ENCODE results near the gene NOC2L. TPM values are rescaled to one million over a fixed set of nuclear protein-coding genes. Genes with fewer than 3 reads are reported as not detected.
"Not testable (repeated sequence)": the region's sequence is repeated elsewhere in the genome, so short reads cannot be mapped to it uniquely, and the experiment has no call there.

The NOC2L gene
- total RNA-seq, 1 donor from 2014 or later = 192 TPM

DNA sequence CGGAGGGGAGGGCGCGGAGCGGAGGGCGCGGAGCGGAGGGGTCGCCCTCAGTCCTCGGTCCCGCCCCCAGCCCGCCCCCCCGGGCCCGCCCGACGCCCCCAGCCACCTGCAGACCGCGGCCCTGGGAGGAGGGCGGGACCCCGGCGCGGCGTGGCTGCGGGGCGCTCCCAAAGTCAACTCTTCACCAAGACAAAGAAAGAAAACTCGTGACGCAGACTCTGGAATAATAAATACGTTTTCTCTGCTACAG, 39.6 kb upstream of the NOC2L start:
- Mint-ChIP-seq H3K36me3 (ENCODE audit: low read depth) (no peaks in the 10 kb centered on the region), H3K4me3 (no peak overlapping the region), H3K27ac (no peak overlapping the region), H3K9me3 (no peaks in the 10 kb centered on the region), H3K4me1 (peaks cover 5% of the 10 kb centered on the region), H3K27me3 (peaks cover 32% of the 10 kb centered on the region)
- intact Hi-C loops (cut with micrococcal nuclease) = no loop called here
- DNase-seq = no peak

DNA sequence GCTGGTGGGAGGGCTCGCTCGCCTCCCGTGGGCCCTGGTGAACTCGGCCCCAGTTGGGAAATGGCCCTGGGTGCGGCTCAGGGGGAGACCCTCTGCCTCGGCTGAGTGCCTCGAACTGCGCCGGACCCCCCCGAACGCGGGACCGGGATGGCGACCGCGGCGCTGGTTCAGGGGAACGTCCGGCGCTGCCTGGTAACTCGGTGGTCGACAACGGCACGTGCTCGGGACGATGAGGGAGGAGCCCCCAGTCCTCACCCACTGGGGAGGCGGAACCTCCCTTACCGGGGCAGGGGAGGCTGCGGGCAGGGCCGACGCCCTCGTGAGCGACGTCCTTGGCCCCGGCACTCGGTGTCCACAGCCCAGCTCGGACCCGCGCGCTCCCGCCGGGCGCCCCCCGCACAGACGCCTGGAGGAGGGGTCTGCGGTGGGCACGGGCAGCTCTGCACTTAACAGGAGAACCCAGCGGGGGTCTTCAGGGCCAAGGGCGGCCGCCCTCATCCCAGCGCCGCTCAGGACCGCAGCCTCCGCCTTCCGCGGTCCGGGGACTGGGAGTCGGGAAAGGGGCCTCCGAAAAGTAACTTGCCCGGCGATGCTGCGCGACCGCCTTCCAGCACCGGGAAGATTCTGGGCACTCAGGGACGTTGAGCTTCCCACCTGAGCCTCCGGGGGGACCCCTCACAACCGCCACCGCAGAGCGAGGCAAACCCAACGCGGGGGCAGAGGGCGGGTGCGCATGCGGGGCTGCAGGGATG, 39.1 kb upstream of the NOC2L start:
- Mint-ChIP-seq H3K27me3 (peaks cover 30% of the 10 kb centered on the region), H3K36me3 (ENCODE audit: low read depth) (no peaks in the 10 kb centered on the region), H3K4me3 (no peak overlapping the region), H3K4me1 (peaks cover 5% of the 10 kb centered on the region), H3K9me3 (no peaks in the 10 kb centered on the region), H3K27ac (no peak overlapping the region)
- intact Hi-C loops (cut with micrococcal nuclease) = no loop called here
- no peak for DNase-seq

DNA sequence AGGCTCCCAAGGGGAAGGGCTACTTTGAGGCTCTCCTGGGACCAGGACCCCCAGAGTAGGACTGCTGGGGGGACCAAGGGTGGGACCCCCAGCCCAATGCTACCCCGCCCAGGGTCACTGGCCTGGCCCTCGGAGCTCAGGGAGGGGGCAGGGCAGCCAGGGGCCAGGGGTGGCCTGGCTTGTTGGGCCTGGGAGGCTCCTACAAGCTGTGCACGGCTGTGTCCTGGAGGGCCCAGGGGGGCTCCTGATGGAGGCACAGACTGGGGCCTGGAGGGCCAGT, 38.6 kb upstream of the NOC2L start:
- DNase-seq = no peak
- Mint-ChIP-seq H3K27me3 (peaks cover 28% of the 10 kb centered on the region), H3K36me3 (ENCODE audit: low read depth) (no peaks in the 10 kb centered on the region), H3K4me1 (peaks cover 6% of the 10 kb centered on the region), H3K9me3 (no peaks in the 10 kb centered on the region), H3K4me3 (no peak overlapping the region), H3K27ac (no peak overlapping the region)
- intact Hi-C loops (cut with micrococcal nuclease) = no loop called here

DNA sequence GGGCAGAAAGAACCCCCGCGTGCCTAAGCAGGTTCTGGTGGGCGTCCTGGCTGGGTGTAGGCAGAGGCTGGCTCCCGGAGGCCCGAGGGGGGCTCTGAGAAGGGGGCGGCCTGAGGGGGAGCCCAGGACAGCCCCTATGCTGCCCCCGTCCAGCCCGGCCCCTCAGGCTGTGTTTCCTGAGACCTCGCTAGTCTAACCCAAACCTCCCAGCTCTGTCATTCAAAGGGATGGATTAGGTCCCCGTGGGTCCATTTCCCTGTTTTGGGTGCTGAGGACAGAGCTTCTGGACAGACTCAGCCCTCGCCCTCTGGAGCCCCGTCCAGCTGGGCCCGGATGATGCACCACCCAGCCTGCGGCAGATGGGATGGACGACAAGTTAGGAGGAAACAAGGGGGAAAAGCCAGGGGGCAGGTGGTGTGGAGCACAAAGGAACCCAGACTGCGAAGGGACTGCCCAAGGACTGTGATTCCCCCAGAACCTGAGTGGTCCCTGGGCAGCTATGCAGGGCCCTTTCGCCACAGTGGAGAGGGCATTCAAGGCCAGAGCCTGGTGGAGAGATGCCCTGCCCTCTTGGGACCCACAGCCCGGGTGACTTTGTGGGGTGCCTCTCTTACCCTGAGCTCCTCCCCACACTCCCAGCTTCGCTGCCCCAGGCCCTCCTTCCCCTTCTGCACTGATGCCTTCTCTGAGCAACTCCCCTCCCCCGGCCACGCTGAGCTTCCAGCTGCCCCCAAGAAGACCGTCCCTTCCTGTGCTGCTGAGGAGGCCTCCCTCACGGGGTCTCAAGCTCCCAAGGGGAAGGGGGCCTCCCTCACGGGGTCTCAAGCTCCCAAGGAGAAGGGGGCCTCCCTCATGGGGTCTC, 38.0 kb upstream of the NOC2L start:
- Mint-ChIP-seq H3K4me3 (no peak overlapping the region), H3K27me3 (peaks cover 26% of the 10 kb centered on the region), H3K36me3 (ENCODE audit: low read depth) (peaks cover 2% of the 10 kb centered on the region), H3K4me1 (peaks cover 8% of the 10 kb centered on the region), H3K9me3 (no peaks in the 10 kb centered on the region), H3K27ac (no peak overlapping the region)
- intact Hi-C loops (cut with micrococcal nuclease) = no loop called here
- no peak for DNase-seq

DNA sequence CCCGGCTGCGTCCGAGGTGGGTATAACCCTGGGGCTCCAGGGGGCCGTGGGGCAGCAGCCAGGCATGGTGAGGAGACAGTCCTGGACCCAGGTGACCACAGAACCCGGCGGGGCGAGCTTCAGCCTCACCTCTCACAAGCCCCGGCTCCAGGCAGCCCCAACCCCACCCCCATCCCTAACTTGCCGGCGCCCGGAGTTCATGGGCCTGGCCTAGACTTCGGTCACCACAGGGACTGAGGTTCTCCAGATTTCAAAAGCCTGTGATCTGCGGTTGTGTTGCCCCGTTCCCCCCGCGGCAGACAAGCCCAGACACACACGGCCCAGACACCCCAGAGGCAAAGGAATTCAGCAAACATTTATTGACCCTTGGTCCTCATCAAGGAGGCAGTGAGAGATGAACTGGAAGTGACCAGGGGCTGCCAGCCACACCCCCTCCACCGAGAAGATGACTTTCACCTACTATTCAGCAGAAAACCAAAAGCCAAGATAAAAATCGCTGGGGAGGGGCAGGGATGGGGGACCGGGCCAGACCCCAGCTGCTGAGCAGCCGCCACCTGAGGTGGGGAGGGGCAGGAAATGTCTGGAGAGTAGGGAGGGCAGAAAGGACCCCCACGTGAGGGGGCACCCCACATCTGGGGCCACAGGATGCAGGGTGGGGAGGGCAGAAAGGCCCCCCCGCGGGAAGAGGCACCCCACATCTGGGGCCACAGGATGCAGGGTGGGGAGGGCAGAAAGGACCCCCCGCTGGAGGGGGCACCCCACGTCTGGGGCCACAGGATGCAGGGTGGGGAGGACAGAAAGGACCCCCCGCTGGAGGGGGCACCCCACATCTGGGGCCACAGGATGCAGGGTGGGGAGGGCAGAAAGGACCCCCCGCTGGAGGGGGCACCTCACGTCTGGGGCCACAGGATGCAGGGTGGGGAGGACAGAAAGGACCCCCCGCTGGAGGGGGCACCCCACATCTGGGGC, 36.9 kb upstream of the NOC2L start:
- Mint-ChIP-seq H3K27ac (no peak overlapping the region), H3K4me1 (peaks cover 11% of the 10 kb centered on the region), H3K27me3 (peaks cover 24% of the 10 kb centered on the region), H3K4me3 (no peak overlapping the region), H3K36me3 (ENCODE audit: low read depth) (peaks cover 2% of the 10 kb centered on the region), H3K9me3 (peaks cover 2% of the 10 kb centered on the region)
- no peak for DNase-seq
- intact Hi-C loops (cut with micrococcal nuclease) = no loop called here

DNA sequence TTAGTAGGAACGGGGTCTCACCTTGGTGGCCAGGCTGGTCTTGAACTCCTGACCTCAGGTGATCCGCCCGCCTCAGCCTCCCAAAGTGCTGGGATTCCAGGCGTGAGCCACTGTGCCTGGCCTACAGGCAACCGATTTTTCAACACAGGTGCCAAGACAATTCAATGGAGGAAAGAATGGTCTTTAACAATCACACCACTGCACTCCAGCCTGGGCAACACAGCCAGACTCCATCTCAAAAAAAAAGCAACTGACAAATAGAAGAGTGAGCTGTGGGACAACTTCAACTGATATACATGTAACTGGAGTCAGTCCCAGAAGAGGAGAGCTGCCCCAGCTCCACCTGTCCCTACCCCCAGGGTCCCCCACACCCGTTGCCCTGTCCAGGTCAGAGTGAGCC, 35.5 kb upstream of the NOC2L start:
- H3K27ac Mint-ChIP-seq; H3K9me3 Mint-ChIP-seq; H3K4me3 Mint-ChIP-seq; H3K36me3 Mint-ChIP-seq (ENCODE audit: low read depth); H3K4me1 Mint-ChIP-seq; intact Hi-C loops (cut with micrococcal nuclease); DNase-seq: not testable (repeated sequence)
- H3K27me3 Mint-ChIP-seq = peaks cover 25% of the 10 kb centered on the region

DNA sequence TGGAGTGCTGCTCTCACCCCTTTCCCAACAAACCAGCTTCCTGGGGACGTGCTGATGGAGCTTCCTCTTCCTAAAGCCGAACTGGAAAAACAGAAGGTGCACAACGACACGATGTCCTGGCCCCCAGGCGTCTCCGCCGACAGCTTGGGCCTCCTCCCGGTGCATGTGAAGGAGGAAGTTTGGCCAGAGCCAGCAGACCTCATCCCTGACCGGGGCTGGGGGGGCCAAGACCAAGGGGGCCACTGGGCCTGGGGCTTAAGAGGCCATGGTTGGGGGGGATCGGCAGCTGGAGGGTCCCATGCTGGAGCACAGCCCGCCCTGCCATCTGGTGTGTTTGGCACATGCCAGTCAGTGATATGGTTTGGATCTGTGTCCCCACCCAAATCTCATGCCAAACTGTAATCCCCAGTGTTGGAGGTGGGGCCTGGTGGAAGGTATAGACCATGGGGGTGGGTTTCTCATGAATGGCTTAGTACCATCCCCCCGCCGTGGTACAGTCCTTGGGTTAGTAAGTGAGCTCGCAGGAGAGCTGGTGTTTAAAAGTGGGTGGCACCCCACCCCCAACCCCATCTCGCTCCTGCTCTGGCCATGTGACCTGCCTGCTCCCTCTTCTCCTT, 34.4 kb upstream of the NOC2L start:
- peaks cover 5% of the 10 kb centered on the region for H3K9me3 Mint-ChIP-seq
- peaks cover 2% of the 10 kb centered on the region for H3K36me3 Mint-ChIP-seq (ENCODE audit: low read depth)
- no peak overlapping the region for H3K27ac Mint-ChIP-seq
- no peak overlapping the region for H3K4me3 Mint-ChIP-seq
- DNase-seq = no peak
- peaks cover 34% of the 10 kb centered on the region for H3K27me3 Mint-ChIP-seq
- intact Hi-C loops (cut with micrococcal nuclease) = no loop called here
- H3K4me1 Mint-ChIP-seq = peaks cover 9% of the 10 kb centered on the region

DNA sequence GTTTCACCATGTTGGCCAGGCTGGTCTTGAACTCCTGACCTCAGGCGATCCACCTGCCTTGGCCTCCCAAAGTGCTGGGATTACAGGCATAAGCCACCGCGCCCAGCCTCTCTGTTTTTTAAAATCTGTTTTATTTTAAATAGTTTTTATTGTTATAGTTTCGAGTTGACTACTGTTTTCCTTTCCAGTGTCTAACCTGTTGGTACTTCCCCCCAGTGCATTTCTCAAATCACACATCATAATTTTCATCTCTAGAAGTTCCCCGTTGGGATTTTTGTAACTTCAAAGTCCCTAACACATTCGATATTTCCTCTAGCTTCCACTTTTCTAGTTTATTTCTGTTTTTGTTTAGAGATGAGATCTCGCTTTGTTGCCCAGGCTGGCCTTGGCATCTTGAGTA, 33.3 kb upstream of the NOC2L start:
- Mint-ChIP-seq H3K27ac (no peak overlapping the region), H3K36me3 (ENCODE audit: low read depth) (peaks cover 2% of the 10 kb centered on the region)

DNA sequence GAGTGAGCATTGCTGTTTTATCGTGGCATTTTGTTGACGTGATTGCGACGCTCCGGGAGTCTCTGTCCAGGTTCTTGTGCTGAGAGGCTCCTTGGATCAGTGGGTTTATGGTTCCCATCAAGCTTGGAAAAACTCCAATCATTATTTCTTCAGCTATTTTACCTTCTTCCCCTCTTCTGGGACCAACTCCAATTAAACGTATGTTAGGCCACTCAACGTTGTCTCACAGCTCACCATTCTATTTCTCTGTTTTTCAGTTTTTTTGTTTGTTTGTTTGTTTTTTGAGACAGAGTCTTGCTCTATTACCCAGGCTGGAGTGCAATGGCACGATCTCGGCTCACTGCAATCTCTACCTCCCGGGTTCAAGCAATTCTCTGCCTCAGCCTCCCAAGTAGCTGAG, 32.8 kb upstream of the NOC2L start:
- DNase-seq = no peak
- Mint-ChIP-seq H3K27me3 (peaks cover 33% of the 10 kb centered on the region), H3K4me3 (no peak overlapping the region)

More for the DNA sequence above, 33.3 kb upstream of the NOC2L start:
- peaks cover 37% of the 10 kb centered on the region for H3K27me3 Mint-ChIP-seq
- intact Hi-C loops (cut with micrococcal nuclease) = no loop called here
- no peak for DNase-seq
- H3K9me3 Mint-ChIP-seq = peaks cover 6% of the 10 kb centered on the region
- H3K4me3 Mint-ChIP-seq = no peak overlapping the region
- H3K4me1 Mint-ChIP-seq = peaks cover 9% of the 10 kb centered on the region

DNA sequence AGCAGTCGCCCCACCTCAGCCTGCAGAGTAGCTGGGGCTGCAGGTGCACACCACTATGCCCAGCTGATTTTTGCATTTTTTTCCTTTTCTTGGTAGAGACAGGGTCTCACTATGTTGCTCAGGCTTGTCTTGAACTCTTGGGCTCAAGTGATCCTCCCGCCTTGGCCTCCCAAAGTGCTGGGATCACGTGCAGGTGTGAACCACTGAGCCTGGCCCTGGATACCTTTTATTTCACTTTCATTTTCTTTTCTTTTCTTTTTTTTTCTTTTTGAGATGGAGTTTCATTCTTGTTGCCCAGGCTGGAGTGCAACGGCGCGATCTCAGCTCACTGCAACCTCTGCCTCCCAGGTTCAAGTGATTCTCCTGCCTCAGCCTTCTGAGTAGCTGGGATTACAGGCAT, 32.2 kb upstream of the NOC2L start:
- H3K27ac Mint-ChIP-seq; H3K4me1 Mint-ChIP-seq; DNase-seq; H3K4me3 Mint-ChIP-seq; intact Hi-C loops (cut with micrococcal nuclease); H3K9me3 Mint-ChIP-seq; H3K36me3 Mint-ChIP-seq (ENCODE audit: low read depth): not testable (repeated sequence)
- H3K27me3 Mint-ChIP-seq = peaks cover 36% of the 10 kb centered on the region

More for the DNA sequence above, 32.8 kb upstream of the NOC2L start:
- Mint-ChIP-seq H3K27ac (no peak overlapping the region), H3K36me3 (ENCODE audit: low read depth) (peaks cover 2% of the 10 kb centered on the region), H3K4me1 (peaks cover 9% of the 10 kb centered on the region), H3K9me3 (peaks cover 6% of the 10 kb centered on the region)
- intact Hi-C loops (cut with micrococcal nuclease) = no loop called here

DNA sequence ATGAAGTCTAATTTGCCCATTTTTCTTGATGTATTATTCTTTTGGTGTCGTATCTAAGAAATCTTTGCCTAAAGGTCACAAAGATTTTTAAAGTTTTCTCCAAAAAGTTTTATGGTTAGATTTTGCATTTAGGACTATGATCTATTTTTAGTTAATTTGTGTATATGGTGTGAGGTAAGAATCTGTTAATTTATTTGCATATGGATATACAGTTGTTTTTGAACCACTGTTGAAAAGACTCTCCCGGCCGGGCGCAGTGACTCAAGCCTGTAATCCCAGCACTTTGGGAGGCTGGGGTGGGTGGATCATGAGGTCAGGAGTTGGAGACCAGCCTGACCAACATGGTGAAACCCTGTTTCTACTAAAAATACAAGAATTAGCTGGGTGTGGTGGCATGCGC, 29.0 kb upstream of the NOC2L start:
- H3K27ac Mint-ChIP-seq; H3K4me1 Mint-ChIP-seq; DNase-seq; H3K36me3 Mint-ChIP-seq (ENCODE audit: low read depth); H3K4me3 Mint-ChIP-seq; intact Hi-C loops (cut with micrococcal nuclease); H3K9me3 Mint-ChIP-seq: not testable (repeated sequence)
- peaks cover 31% of the 10 kb centered on the region for H3K27me3 Mint-ChIP-seq

DNA sequence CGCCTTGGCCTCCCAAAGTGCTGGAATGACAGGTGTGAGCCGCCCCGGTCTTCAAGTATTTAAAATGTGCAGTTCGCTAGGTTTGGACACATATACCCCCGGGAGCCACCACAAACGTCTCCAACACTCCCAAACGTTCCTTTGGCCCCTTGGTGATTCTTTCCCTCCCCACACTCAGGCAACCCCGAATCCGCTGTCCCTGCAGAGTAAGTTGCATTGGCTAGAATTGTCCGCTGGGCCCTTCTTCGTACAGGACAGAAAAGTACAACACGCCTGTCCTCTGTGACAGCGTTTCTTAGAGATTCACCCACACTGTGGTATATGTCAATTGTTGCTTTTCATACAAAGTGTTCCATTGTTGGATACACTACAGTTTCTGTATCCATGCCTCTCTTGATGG, 26.1 kb upstream of the NOC2L start:
- Mint-ChIP-seq H3K4me1 (no peaks in the 10 kb centered on the region), H3K27me3 (peaks cover 31% of the 10 kb centered on the region)

DNA sequence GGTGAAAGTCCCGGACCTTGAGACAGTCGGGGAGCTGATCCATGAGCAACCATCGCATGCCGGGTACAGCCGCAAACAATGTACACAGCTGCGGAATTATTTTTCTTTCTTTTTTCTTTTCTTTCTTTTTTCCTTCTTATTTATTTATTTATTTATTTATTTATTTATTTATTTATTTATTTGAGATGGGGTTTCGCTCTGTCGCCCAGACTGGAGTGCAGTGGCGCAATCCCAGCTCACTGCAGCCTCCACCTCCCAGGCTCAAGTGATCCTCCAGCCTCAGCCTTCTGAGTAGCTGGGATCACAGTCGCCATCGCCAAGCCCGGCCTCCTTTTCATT, 25.4 kb upstream of the NOC2L start:
- Mint-ChIP-seq H3K27me3 (peaks cover 26% of the 10 kb centered on the region), H3K4me1 (no peaks in the 10 kb centered on the region), H3K9me3 (peaks cover 3% of the 10 kb centered on the region), H3K4me3 (no peak overlapping the region), H3K36me3 (ENCODE audit: low read depth) (no peaks in the 10 kb centered on the region), H3K27ac (no peak overlapping the region)
- DNase-seq = no peak
- intact Hi-C loops (cut with micrococcal nuclease) = loop anchor here (1.0 kb wide), 1 partner anchor 80 kb away; no protein-coding TSS in a partner anchor

More for the DNA sequence above, 26.1 kb upstream of the NOC2L start:
- DNase-seq = no peak
- Mint-ChIP-seq H3K27ac (no peak overlapping the region), H3K4me3 (no peak overlapping the region), H3K9me3 (peaks cover 3% of the 10 kb centered on the region), H3K36me3 (ENCODE audit: low read depth) (no peaks in the 10 kb centered on the region)
- intact Hi-C loops (cut with micrococcal nuclease) = no loop called here

Data from activated CD4-positive, alpha-beta T cell treated with anti-CD3 and anti-CD28 coated beads, Interleukin-2, amount 10 ng/mL, durations not matched to agents 24 days and 14 days (primary cell).